NCI-H526 (cell line): Measurements from ENCODE around the gene CST5.
A peak's percentile ranks its signal among the peaks of the same experiment; 100 is the strongest.
"Not testable (repeated sequence)": the region's sequence is repeated elsewhere in the genome, so short reads cannot be mapped to it uniquely, and the experiment has no call there.

Experiments used
- DNase-seq, 2 experiments: peaks; one replicate each; lab custom pipeline; 2025; lab: John Stamatoyannopoulos, UW

The CST5 gene

GRCh38 chr20:23889775-23890187 lies 10.2 kb upstream of the CST5 start:
- peak; percentile 60 to 92 for DNase-seq

GRCh38 chr20:23887856-23888255 lies 8.3 kb upstream of the CST5 start:
- DNase-seq: no peak

GRCh38 chr20:23884771-23885162 lies 5.2 kb upstream of the CST5 start:
- no peak for DNase-seq

- no peak for DNase-seq
Measured at GRCh38 chr20:23884136-23884770, 4.7 kb upstream of the CST5 start.

GRCh38 chr20:23881371-23881770 lies 1.8 kb upstream of the CST5 start:
- DNase-seq: no peak

- DNase-seq: no peak
Measured at GRCh38 chr20:23880417-23880816, 869 bp upstream of the CST5 start.

GRCh38 chr20:23879811-23880374 lies 345 bp upstream of the CST5 start:
- DNase-seq: no peak

- DNase-seq: no peak
Measured at GRCh38 chr20:23878787-23879186, 761 bp downstream of the CST5 start.

GRCh38 chr20:23878016-23878542 lies 1.5 kb downstream of the CST5 start:
- not testable (repeated sequence) for DNase-seq

GRCh38 chr20:23877524-23877923 lies 2.0 kb downstream of the CST5 start:
- no peak for DNase-seq

- no peak for DNase-seq
Measured at GRCh38 chr20:23875606-23876237, 3.8 kb downstream of the CST5 start.

GRCh38 chr20:23874747-23875146 lies 4.8 kb downstream of the CST5 start:
- peak in 1 of 2 experiments; percentile 41 for DNase-seq

GRCh38 chr20:23873370-23874015 lies 6.1 kb downstream of the CST5 start:
- DNase-seq: no peak

- DNase-seq: no peak
Measured at GRCh38 chr20:23872065-23872464, 7.5 kb downstream of the CST5 start.

GRCh38 chr20:23870461-23870860 lies 9.1 kb downstream of the CST5 start:
- no peak for DNase-seq

GRCh38 chr20:23869520-23869919 lies 10.0 kb downstream of the CST5 start:
- no peak for DNase-seq

- DNase-seq: no peak
Measured at GRCh38 chr20:23868321-23868720, 11.2 kb downstream of the CST5 start.

- no peak for DNase-seq
Measured at GRCh38 chr20:23867152-23867776, 12.3 kb downstream of the CST5 start.

- not testable (repeated sequence) for DNase-seq
Measured at GRCh38 chr20:23860771-23861170, 18.8 kb downstream of the CST5 start.

- peak in 1 of 2 experiments; percentile 29 for DNase-seq
Measured at GRCh38 chr20:23857962-23858595, 21.5 kb downstream of the CST5 start.

GRCh38 chr20:23856736-23857135 lies 22.8 kb downstream of the CST5 start:
- DNase-seq: no peak

- DNase-seq: no peak
Measured at GRCh38 chr20:23856226-23856625, 23.3 kb downstream of the CST5 start.
